Measurements from ENCODE around the gene ACOT2. TPM values are rescaled to one million over a fixed set of nuclear protein-coding genes. Genes with fewer than 3 reads are reported as not detected.

Gene ACOT2
- total RNA-seq, 1 experiment from 2014 or later, result 31.5 TPM

DNA sequence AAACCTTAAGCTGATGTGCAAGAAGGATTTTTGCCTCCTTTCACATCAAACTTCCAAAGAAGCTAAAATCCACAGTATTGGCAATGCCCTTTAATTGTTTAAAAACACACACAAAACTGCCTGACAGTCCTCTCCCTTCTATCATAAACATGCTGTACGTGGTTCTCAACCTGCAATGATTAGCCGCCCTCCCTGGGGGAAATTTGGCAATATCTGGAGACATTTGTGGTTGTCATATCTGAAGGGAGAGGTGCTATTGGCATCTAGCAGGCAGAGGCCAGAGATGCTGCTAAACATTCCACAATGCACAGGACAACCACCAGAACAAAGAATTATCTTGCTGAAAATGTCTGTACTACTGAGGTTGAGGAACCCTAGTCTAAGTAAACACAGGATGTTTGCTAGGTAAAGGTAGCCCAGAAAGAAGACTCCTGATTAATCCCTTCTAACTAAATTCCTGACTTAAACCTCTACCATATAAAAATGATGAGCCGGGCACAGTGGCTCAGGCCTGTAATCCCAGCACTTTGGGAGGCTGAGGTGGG lies 44.5 kb downstream of the ACOT2 start:
- Histone ChIP-seq H3K9me3 (replicated peaks) (no peaks in the 10 kb centered on the region), H3K4me1 (replicated peaks) (peaks cover 7% of the 10 kb centered on the region), H3K36me3 (no peaks in the 10 kb centered on the region; the same call in 1 of the 2 replicates), H3K27me3 (replicated peaks) (no peaks in the 10 kb centered on the region), H3K27ac (no peak overlapping the region), H3K4me3 (no peak overlapping the region)
- no peak for DNase-seq (ENCODE audit: low read depth in 1 of 2, low spot score in 2 of 2)

DNA sequence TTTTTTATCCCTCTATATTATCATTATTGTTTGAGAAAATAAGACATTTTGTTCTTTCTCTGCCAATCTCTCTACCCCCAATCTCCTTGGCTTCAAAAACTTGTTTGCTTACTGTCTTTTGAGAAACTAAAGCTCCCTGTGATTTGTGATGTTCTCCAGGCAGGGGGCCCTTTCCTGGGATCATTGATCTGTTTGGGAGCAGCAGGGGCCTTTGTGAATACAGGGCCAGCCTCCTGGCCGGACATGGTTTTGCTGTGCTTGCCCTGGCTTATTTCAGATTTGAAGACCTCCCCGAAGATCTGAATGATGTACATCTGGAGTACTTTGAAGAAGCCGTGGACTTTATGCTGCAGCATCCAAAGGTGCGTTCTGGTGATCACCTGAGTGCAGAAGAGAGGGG lies 47.8 kb downstream of the ACOT2 start:
- Histone ChIP-seq H3K4me1 (replicated peaks) (peaks cover 7% of the 10 kb centered on the region), H3K9me3 (replicated peaks) (no peaks in the 10 kb centered on the region), H3K36me3 (no peaks in the 10 kb centered on the region; the same call in 1 of the 2 replicates), H3K27me3 (replicated peaks) (no peaks in the 10 kb centered on the region), H3K27ac (no peak overlapping the region), H3K4me3 (no peak overlapping the region)
- no peak for DNase-seq (ENCODE audit: low read depth in 1 of 2, low spot score in 2 of 2)

GRCh38 chr14:73619524-73619923 lies 50.5 kb downstream of the ACOT2 start:
- no peaks in the 10 kb centered on the region for H3K27me3 ChIP-seq (replicated peaks)
- H3K9me3 ChIP-seq (replicated peaks), result no peaks in the 10 kb centered on the region
- no peaks in the 10 kb centered on the region for H3K36me3 ChIP-seq
- H3K4me3 ChIP-seq, result no peak overlapping the region
- H3K4me1 ChIP-seq (replicated peaks), result no peaks in the 10 kb centered on the region
- no peak overlapping the region for H3K27ac ChIP-seq
- no peak for DNase-seq (ENCODE audit: low read depth in 1 of 2, low spot score in 2 of 2)

- Histone ChIP-seq H3K9me3 (replicated peaks) (no peaks in the 10 kb centered on the region), H3K4me3 (no peak overlapping the region), H3K27ac (no peak overlapping the region), H3K4me1 (replicated peaks) (no peaks in the 10 kb centered on the region), H3K36me3 (no peaks in the 10 kb centered on the region), H3K27me3 (replicated peaks) (no peaks in the 10 kb centered on the region)
- no peak for DNase-seq (ENCODE audit: low read depth in 1 of 2, low spot score in 2 of 2)
These were observed 51.3 kb downstream of the ACOT2 start for GRCh38 chr14:73620268-73620667.

DNA sequence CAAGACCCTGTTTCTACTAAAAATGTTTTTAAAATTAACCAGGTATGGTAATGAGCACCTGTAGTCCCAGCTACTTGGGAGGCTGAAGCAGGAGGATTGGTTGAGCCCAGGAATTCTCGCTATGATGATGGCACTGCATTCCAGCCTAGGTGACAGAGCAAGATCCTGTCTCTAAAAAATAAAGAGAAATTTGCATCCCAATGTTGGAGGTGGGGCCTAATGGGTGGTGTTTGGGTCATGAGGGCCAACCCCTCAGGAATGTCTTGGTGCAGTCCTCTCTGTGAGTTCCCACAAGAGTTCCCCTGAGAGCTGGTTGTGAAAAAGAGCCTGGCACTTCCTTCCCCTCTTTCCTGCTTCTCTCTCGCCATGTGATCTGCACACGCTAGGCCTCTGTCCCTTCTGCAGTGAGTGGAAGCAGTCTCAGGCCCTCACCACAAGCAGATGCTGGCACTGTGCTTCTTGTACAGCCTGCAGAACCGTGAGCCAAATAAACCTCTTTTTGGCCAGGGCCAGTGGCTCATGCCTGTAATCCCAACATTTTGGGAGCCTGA lies 54.6 kb downstream of the ACOT2 start:
- no peak for DNase-seq (ENCODE audit: low read depth in 1 of 2, low spot score in 2 of 2)

More for the DNA sequence above, 54.6 kb downstream of the ACOT2 start:
- Histone ChIP-seq H3K9me3 (replicated peaks) (no peaks in the 10 kb centered on the region), H3K4me1 (replicated peaks) (no peaks in the 10 kb centered on the region), H3K36me3 (no peaks in the 10 kb centered on the region), H3K4me3 (no peak overlapping the region), H3K27me3 (replicated peaks) (no peaks in the 10 kb centered on the region), H3K27ac (no peak overlapping the region)

Other genes with a start within 250 kb of the ACOT2 start
- gene NUMB, start 110.7 kb upstream of the ACOT2 start, total RNA-seq (2014; rRNA removed; shearing (Covaris generic)), result 11.1 and 11.4 TPM in 2 replicates
- 15.0 and 17.2 TPM in 2 replicates for gene RIOX1, start 78.3 kb upstream of the ACOT2 start, total RNA-seq (2014; rRNA removed; shearing (Covaris generic))
- 6.0 TPM in 2 replicates for gene ACOT1, start 32.1 kb upstream of the ACOT2 start, total RNA-seq (2014; rRNA removed; shearing (Covaris generic))
- not detected in 2 replicates for gene HEATR4, start 10.3 kb upstream of the ACOT2 start, total RNA-seq (2014; rRNA removed; shearing (Covaris generic))
- 1.1 and 2.1 TPM in 2 replicates for gene ACOT4, start 22.7 kb downstream of the ACOT2 start, total RNA-seq (2014; rRNA removed; shearing (Covaris generic))
- not detected in 2 replicates for gene ACOT6, start 43.3 kb downstream of the ACOT2 start, total RNA-seq (2014; rRNA removed; shearing (Covaris generic))
- 5.0 and 16.2 TPM in 2 replicates for gene DNAL1, start 75.8 kb downstream of the ACOT2 start, total RNA-seq (2014; rRNA removed; shearing (Covaris generic))
- 16.7 and 21.6 TPM in 2 replicates for gene PNMA1, start 145.2 kb downstream of the ACOT2 start, total RNA-seq (2014; rRNA removed; shearing (Covaris generic))